BLaER1 (cell line): ENCODE results near the gene OSBP2.
"Not testable (repeated sequence)": the region's sequence is repeated elsewhere in the genome, so short reads cannot be mapped to it uniquely, and the experiment has no call there.

Experiments used
- H3K27ac ChIP-seq: shearing (Covaris generic); formaldehyde crosslinking; 2 replicates; pipeline ENCODE4 v1.8.1; 2022
- H3K27me3 ChIP-seq: shearing (Covaris generic); formaldehyde crosslinking; 2 replicates; pipeline ENCODE4 v1.8.1; 2022
- H3K36me3 ChIP-seq: shearing (Covaris generic); formaldehyde crosslinking; 2 replicates; pipeline ENCODE4 v1.8.1; 2022
- H3K4me1 ChIP-seq: shearing (Covaris generic); formaldehyde crosslinking; 2 replicates; pipeline ENCODE4 v1.8.1; 2022
- H3K4me2 ChIP-seq: shearing (Covaris generic); formaldehyde crosslinking; 2 replicates; pipeline ENCODE4 v1.8.1; 2022
- H3K4me3 ChIP-seq: shearing (Covaris generic); formaldehyde crosslinking; 2 replicates; pipeline ENCODE4 v1.8.1; 2022
- H3K9ac ChIP-seq: shearing (Covaris generic); formaldehyde crosslinking; 2 replicates; pipeline ENCODE4 v1.8.1; 2022
- H3K9me3 ChIP-seq: shearing (Covaris generic); formaldehyde crosslinking; 2 replicates; pipeline ENCODE4 v1.8.1; 2022
- H4K20me1 ChIP-seq: shearing (Covaris generic); formaldehyde crosslinking; 2 replicates; pipeline ENCODE4 v1.8.1; 2022
- Cebpa-rat ChIP-seq: shearing (Covaris generic); IDR thresholded peaks from 2 replicates; pipeline ENCODE4 v1.8.1; 2022

Gene OSBP2

DNA sequence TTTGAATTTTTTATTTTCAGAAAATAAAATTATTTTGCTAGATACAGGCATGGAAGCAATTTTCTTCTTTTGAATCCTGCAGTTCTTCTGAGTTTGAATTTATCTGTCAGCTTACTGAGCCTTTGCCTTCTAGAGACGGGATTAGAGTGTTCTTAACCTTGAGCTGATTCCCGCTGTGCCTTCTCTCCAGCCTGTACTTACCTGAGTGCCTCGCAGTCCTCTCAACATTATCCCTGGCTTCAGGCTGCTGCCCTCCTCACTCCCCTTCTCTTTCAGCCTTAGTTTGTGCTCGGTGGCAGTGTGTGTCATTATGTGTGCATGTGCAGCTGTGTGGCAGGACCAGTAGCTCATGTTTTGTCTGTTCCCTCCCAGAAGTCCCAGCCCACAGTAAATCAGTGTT lies 24.3 kb downstream of the OSBP2 start:
- TF ChIP-seq Cebpa-rat, result no peak
- Histone ChIP-seq H3K9ac (no peak overlapping the region), H3K4me2 (no peak overlapping the region), H4K20me1 (no peaks in the 10 kb centered on the region), H3K36me3 (no peaks in the 10 kb centered on the region), H3K27ac (no peak overlapping the region), H3K4me3 (no peak overlapping the region), H3K9me3 (no peaks in the 10 kb centered on the region), H3K4me1 (no peaks in the 10 kb centered on the region), H3K27me3 (no peaks in the 10 kb centered on the region)

DNA sequence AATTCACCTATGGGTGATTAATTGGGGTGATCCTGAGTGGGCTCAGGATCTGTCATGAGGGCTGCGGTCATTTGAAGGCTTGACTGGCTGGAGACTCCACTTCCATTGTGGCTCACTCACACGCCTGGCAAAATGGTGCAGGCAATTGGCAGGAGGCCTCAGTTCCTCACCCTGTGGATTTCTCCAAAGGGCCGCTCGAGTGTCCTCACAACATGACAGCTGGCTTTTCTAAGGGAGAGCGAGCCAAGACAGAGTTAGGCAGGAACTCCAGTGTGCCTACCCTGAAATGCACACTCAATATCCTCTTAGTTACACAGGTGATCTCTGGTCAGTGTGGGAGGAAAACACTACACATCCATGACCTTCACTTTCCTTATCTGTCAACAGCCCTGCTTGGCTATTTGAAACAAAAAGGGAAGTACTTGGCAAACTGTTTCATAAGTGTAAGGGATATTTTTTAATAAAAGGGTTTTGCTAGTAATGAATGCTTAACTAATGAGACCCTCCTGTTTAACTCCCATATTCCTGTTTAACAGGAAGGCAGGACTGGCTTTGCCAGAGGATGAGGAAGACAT lies 25.7 kb downstream of the OSBP2 start:
- H3K36me3 ChIP-seq, result no peaks in the 10 kb centered on the region
- H3K4me3 ChIP-seq, result no peak overlapping the region
- no peaks in the 10 kb centered on the region for H3K9me3 ChIP-seq
- H3K27ac ChIP-seq, result no peak overlapping the region
- H3K27me3 ChIP-seq, result no peaks in the 10 kb centered on the region
- TF ChIP-seq Cebpa-rat, result no peak
- no peak overlapping the region for H3K9ac ChIP-seq
- H3K4me2 ChIP-seq, result no peak overlapping the region
- no peaks in the 10 kb centered on the region for H3K4me1 ChIP-seq
- H4K20me1 ChIP-seq, result no peaks in the 10 kb centered on the region

DNA sequence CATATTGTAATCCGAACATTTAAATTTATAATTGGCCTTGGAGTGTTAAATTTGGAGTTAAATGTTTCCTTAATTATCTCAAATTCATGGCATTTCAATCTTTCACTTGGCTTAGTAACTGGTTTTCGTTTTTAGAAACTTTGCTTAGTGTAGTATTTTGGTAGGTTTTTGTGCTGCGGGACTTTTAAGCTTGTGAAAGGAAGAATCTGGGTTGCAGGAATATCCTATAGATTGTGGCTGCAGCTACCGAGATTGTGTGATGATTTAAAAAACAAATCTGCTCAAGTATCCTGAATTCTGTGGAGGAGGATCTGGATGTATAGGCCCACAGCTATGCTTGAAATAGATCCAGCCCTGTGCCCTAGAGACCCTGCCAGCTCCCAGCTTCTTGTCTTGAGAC lies 27.1 kb downstream of the OSBP2 start:
- Histone ChIP-seq H4K20me1 (no peaks in the 10 kb centered on the region), H3K4me3 (no peak overlapping the region), H3K27me3 (no peaks in the 10 kb centered on the region), H3K9ac (no peak overlapping the region), H3K4me1 (no peaks in the 10 kb centered on the region), H3K36me3 (no peaks in the 10 kb centered on the region), H3K9me3 (no peaks in the 10 kb centered on the region), H3K27ac (no peak overlapping the region), H3K4me2 (no peak overlapping the region)
- TF ChIP-seq Cebpa-rat, result no peak

GRCh38 chr22:30728826-30729225 lies 34.2 kb downstream of the OSBP2 start:
- Histone ChIP-seq H3K4me1 (no peaks in the 10 kb centered on the region), H3K4me2 (no peak overlapping the region), H3K36me3 (no peaks in the 10 kb centered on the region), H3K9ac (no peak overlapping the region), H3K27me3 (no peaks in the 10 kb centered on the region), H3K27ac (no peak overlapping the region), H3K9me3 (no peaks in the 10 kb centered on the region), H3K4me3 (no peak overlapping the region), H4K20me1 (no peaks in the 10 kb centered on the region)
- TF ChIP-seq Cebpa-rat, result no peak

GRCh38 chr22:30731658-30732057 lies 37.0 kb downstream of the OSBP2 start:
- Histone ChIP-seq H3K9me3 (no peaks in the 10 kb centered on the region), H3K4me3 (no peak overlapping the region), H3K4me1 (no peaks in the 10 kb centered on the region), H3K9ac (no peak overlapping the region), H3K36me3 (no peaks in the 10 kb centered on the region), H3K27ac (no peak overlapping the region), H3K4me2 (no peak overlapping the region), H4K20me1 (no peaks in the 10 kb centered on the region), H3K27me3 (no peaks in the 10 kb centered on the region)
- no peak for TF ChIP-seq Cebpa-rat

- TF ChIP-seq Cebpa-rat, result no peak
Observed at GRCh38 chr22:30732426-30732825, 37.8 kb downstream of the OSBP2 start.

DNA sequence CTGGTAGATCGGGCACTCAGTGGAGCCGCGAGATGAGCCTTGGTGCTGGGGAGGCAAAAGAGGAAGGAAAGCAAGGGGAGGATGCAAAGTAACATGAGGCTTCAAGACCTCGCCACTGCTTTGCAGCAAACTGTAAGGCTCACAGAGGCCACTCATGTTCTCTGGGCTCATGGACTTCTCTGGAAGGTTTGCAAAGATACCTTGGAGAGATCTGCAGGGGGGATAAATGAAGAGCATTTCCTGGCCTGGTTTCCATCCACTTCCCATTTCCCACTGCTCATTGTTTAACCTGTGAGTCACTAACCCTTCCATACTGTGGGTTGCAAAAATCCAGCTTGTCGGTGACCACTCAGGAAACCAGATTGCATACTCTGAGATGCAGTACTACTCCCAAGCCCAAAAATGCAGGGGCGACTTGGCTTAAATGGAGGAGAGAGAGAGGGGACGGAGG lies 38.5 kb downstream of the OSBP2 start:
- H3K36me3 ChIP-seq, result no peaks in the 10 kb centered on the region
- no peaks in the 10 kb centered on the region for H3K27me3 ChIP-seq
- H3K4me1 ChIP-seq, result no peaks in the 10 kb centered on the region
- no peak overlapping the region for H3K4me3 ChIP-seq
- H3K4me2 ChIP-seq, result no peak overlapping the region
- H3K27ac ChIP-seq, result no peak overlapping the region
- H4K20me1 ChIP-seq, result no peaks in the 10 kb centered on the region
- H3K9me3 ChIP-seq, result no peaks in the 10 kb centered on the region
- TF ChIP-seq Cebpa-rat, result no peak
- no peak overlapping the region for H3K9ac ChIP-seq

More at GRCh38 chr22:30732426-30732825, 37.8 kb downstream of the OSBP2 start:
- Histone ChIP-seq H3K4me2 (no peak overlapping the region), H3K4me1 (no peaks in the 10 kb centered on the region), H3K9me3 (no peaks in the 10 kb centered on the region), H4K20me1 (no peaks in the 10 kb centered on the region), H3K27me3 (no peaks in the 10 kb centered on the region), H3K27ac (no peak overlapping the region), H3K4me3 (no peak overlapping the region), H3K9ac (no peak overlapping the region), H3K36me3 (no peaks in the 10 kb centered on the region)

DNA sequence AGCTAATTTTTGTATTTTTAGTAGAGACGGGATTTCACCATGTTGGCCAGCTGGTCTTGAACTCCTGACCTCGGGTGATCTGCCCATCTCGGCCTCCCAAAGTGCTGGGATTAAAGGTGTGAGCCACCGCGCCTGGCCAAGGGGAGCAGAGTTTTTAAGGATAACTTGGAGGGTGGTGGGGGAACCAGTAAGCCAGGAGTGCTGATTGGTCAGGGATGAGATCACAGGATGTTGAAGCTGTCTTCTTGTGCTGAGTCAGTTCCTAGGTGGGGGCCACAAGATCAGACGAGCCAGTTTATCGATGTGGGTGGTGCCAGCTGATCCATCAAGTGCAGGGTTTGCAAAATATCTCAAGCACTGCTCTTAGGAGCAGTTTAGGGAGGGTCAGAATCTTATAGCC lies 45.3 kb downstream of the OSBP2 start:
- not testable (repeated sequence) for H4K20me1 ChIP-seq, H3K4me2 ChIP-seq, H3K27ac ChIP-seq, H3K9me3 ChIP-seq, H3K36me3 ChIP-seq, H3K4me3 ChIP-seq, H3K27me3 ChIP-seq, H3K9ac ChIP-seq
- H3K4me1 ChIP-seq, result peaks cover 22% of the 10 kb centered on the region

GRCh38 chr22:30740511-30740910 lies 45.8 kb downstream of the OSBP2 start:
- not testable (repeated sequence) for H3K9ac ChIP-seq, H3K9me3 ChIP-seq, H3K27me3 ChIP-seq, H3K36me3 ChIP-seq, H3K4me2 ChIP-seq, H3K4me3 ChIP-seq, H4K20me1 ChIP-seq, H3K27ac ChIP-seq
- peaks cover 22% of the 10 kb centered on the region for H3K4me1 ChIP-seq

DNA sequence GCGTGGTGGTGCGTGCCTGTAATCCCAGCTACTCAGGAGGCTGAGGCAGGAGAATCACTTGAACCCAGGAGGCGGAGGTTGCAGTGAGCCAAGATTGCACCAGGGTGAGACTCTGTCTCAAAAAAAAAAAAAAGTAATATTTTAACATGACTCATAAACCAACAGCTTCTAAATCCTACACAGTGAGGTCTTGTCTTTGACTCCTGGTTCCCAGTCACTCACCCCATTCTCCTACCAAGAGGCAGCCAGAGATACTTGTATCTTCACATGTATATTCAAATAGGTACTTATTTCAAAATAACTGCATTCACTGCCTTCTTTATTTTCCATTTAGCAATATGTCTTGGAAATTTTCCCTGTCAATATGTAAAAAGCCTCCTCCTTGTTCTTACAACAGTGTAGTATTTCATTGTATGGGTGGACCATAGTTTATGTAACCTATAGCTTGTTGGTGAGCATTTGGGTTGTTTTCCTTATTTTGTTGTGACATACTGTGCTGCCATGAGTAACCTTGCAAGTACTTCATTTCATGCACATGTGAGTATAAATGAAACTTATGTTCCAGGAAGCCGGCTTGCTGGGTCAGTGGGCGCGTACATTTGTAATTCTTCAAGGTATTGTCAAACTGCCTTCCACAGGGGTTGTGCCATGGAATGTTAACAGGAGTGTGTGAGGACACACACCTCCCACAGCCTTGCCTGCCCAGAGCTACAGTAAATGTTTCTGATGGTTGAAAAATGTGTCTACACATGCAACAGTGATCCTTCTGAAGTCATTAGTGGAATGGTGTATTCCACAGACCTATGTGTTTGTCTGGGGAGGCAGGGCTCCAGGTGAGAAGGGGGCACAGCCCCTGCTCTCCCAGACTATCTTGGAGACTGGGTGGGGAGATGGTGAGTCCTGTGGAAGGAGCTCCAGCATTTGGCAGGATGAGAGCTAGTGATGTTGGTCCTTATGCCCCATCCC lies 47.9 kb downstream of the OSBP2 start:
- Histone ChIP-seq H4K20me1 (no peaks in the 10 kb centered on the region), H3K9me3 (no peaks in the 10 kb centered on the region), H3K4me3 (no peak overlapping the region), H3K9ac (no peak overlapping the region), H3K27me3 (no peaks in the 10 kb centered on the region), H3K4me2 (peak overlapping the region; percentile 66), H3K4me1 (peaks cover 22% of the 10 kb centered on the region), H3K36me3 (no peaks in the 10 kb centered on the region), H3K27ac (no peak overlapping the region)
- TF ChIP-seq Cebpa-rat, result no peak
